SW480 (cell line): ENCODE measurements around the gene GGN.
"Not testable (repeated sequence)": the region's sequence is repeated elsewhere in the genome, so short reads cannot be mapped to it uniquely, and the experiment has no call there.

Experiments used
- DNase-seq: peaks from one replicate; pipeline ENCODE4 v3.0.0-alpha.2; 2016; ENCODE audit warnings: low spot score

GGN gene

GRCh38 chr19:38361633-38362075, 26.2 kb downstream of the GGN start:
- DNase-seq: peak; percentile 95

- DNase-seq: no peak
These were observed 26.8 kb downstream of the GGN start for GRCh38 chr19:38360839-38361631.

GRCh38 chr19:38360351-38360750, 27.5 kb downstream of the GGN start:
- DNase-seq: no peak

- no peak for DNase-seq
These were observed 28.4 kb downstream of the GGN start for GRCh38 chr19:38359242-38360021.

- DNase-seq: no peak
These were observed 29.8 kb downstream of the GGN start for GRCh38 chr19:38358071-38358470.

- no peak for DNase-seq
These were observed 31.8 kb downstream of the GGN start for GRCh38 chr19:38355728-38356725.

GRCh38 chr19:38352611-38353010, 35.2 kb downstream of the GGN start:
- DNase-seq: no peak

- DNase-seq: no peak
These were observed 35.9 kb downstream of the GGN start for GRCh38 chr19:38351865-38352395.

- DNase-seq: no peak
These were observed 37.0 kb downstream of the GGN start for GRCh38 chr19:38350883-38351282.

- DNase-seq: no peak
These were observed 41.0 kb downstream of the GGN start for GRCh38 chr19:38346837-38347236.

GRCh38 chr19:38340927-38341326, 46.9 kb downstream of the GGN start:
- no peak for DNase-seq

GRCh38 chr19:38339011-38339410, 48.8 kb downstream of the GGN start:
- DNase-seq: not testable (repeated sequence)

GRCh38 chr19:38337360-38337653, 50.5 kb downstream of the GGN start:
- no peak for DNase-seq

- DNase-seq: peak; percentile 96
These were observed 51.0 kb downstream of the GGN start for GRCh38 chr19:38336638-38337359.

- DNase-seq: peak; percentile 99
These were observed 51.7 kb downstream of the GGN start for GRCh38 chr19:38335949-38336637.
